Activated CD8-positive, alpha-beta memory T cell treated with anti-CD3 and anti-CD28 coated beads, Interleukin-2, amount 50 U/mL, for 24 hours (primary cell): Measurements from ENCODE around the gene ING5.
"Not testable (repeated sequence)": the region's sequence is repeated elsewhere in the genome, so short reads cannot be mapped to it uniquely, and the experiment has no call there.

Experiments used
- DNase-seq: peaks from one replicate; pipeline ENCODE4 v3.0.0-alpha.2; 2020; ENCODE audit errors: extremely low read depth

The ING5 gene

GRCh38 chr2:241701399-241702154 is at the start of gene ING5:
TSS of gene ING5 (plus strand) at chr2:241702039. CDS start at chr2:241702066, 27 bp downstream.
- peak; percentile 90 for DNase-seq

GRCh38 chr2:241652142-241652541 is 49.7 kb upstream of the ING5 start:
- no peak for DNase-seq

GRCh38 chr2:241652722-241653121 is 49.1 kb upstream of the ING5 start:
- DNase-seq, result no peak

GRCh38 chr2:241653210-241653750 is 48.6 kb upstream of the ING5 start:
- no peak for DNase-seq

GRCh38 chr2:241654551-241654950 is 47.3 kb upstream of the ING5 start:
- DNase-seq, result no peak

GRCh38 chr2:241655516-241656189 is 46.2 kb upstream of the ING5 start:
- DNase-seq, result no peak

- DNase-seq, result no peak
These were observed 45.6 kb upstream of the ING5 start for GRCh38 chr2:241656190-241656741.

- DNase-seq, result no peak
These were observed 44.0 kb upstream of the ING5 start for GRCh38 chr2:241657786-241658254.

GRCh38 chr2:241658296-241658695 is 43.5 kb upstream of the ING5 start:
- DNase-seq, result no peak

GRCh38 chr2:241659150-241659739 is 42.6 kb upstream of the ING5 start:
- no peak for DNase-seq

GRCh38 chr2:241660593-241661213 is 41.1 kb upstream of the ING5 start:
- no peak for DNase-seq

- DNase-seq, result not testable (repeated sequence)
These were observed 39.1 kb upstream of the ING5 start for GRCh38 chr2:241662731-241663130.

- no peak for DNase-seq
These were observed 36.0 kb upstream of the ING5 start for GRCh38 chr2:241665731-241666440.

- DNase-seq, result no peak
These were observed 35.0 kb upstream of the ING5 start for GRCh38 chr2:241666627-241667400.

GRCh38 chr2:241668354-241668753 is 33.5 kb upstream of the ING5 start:
- no peak for DNase-seq

- DNase-seq, result no peak
These were observed 33.0 kb upstream of the ING5 start for GRCh38 chr2:241668839-241669238.

GRCh38 chr2:241670333-241671110 is 31.3 kb upstream of the ING5 start:
- no peak for DNase-seq

- no peak for DNase-seq
These were observed 30.2 kb upstream of the ING5 start for GRCh38 chr2:241671457-241672240.
